Coronary artery (tissue), 2 donors: ENCODE measurements around the gene PIGU.

ENCODE experiments used
- DNase-seq: peaks from one replicate; pipeline ENCODE4 v3.0.0-alpha.2; 2017; ENCODE audit warnings: low spot score
- H3K27ac ChIP-seq, 2 donors: fragments of 200-600 bp; sonication (generic); one replicate each; pipeline ENCODE4 v1.5.1; 2016 to 2019
- H3K4me3 ChIP-seq: fragments of 200-600 bp; sonication (generic); 2 replicates; pipeline ENCODE4 v1.5.1; 2016; ENCODE audit warnings: mild to moderate bottlenecking, moderate library complexity
- TF ChIP-seq, protein P1 (sequence below): fragments of 200-600 bp; sonication (generic); IDR thresholded peaks from one replicate; pipeline ENCODE4 v1.5.1; 2019; ENCODE audit warnings: antibody characterized with exemption

Gene PIGU

DNA sequence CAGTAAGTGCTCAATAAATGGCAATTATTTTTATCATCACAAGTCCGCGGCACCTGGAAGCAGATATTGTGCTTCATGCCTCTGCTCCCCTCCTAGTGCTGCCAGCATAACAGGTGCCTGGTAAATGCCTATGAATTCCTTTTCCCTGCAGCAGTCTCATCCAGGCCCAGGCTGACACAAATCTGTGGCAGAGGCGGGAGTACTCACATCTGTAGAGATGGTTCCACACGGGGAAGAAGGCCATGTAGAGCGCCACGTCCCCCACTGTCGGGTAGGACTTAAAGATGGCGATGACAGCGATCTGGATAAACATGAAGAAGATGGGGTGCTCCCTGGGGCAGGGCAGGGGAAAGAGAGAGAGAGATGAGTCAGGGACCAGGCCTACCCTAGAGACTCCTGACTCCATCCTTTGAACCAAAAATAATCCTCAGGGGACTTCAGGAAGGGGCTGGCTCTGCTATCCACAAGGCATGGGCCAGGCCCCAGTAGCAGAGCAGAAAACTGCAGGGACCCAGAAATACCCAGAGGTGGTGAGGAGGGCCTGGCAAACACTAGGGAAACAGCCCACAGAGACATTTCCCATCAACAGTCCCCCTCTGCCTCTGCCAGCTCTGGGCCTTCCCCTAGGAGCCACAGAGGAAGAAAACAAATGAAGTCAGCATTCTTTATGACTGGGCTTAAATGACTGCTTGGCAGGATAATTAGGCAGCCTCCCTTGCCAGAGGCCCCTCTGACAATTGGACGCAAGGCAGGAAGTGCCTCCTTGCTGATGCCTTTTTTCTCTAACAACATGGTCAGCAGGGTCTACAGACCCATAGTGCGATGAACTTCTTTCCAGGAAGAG is 95.3 kb downstream of the PIGU start:
- no peak overlapping the region for H3K4me3 ChIP-seq
- TF ChIP-seq, protein P1, sequence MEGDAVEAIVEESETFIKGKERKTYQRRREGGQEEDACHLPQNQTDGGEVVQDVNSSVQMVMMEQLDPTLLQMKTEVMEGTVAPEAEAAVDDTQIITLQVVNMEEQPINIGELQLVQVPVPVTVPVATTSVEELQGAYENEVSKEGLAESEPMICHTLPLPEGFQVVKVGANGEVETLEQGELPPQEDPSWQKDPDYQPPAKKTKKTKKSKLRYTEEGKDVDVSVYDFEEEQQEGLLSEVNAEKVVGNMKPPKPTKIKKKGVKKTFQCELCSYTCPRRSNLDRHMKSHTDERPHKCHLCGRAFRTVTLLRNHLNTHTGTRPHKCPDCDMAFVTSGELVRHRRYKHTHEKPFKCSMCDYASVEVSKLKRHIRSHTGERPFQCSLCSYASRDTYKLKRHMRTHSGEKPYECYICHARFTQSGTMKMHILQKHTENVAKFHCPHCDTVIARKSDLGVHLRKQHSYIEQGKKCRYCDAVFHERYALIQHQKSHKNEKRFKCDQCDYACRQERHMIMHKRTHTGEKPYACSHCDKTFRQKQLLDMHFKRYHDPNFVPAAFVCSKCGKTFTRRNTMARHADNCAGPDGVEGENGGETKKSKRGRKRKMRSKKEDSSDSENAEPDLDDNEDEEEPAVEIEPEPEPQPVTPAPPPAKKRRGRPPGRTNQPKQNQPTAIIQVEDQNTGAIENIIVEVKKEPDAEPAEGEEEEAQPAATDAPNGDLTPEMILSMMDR = no peak
- peak overlapping the region; percentile 54 to 78 for H3K27ac ChIP-seq
- peak; percentile 71 for DNase-seq

DNA sequence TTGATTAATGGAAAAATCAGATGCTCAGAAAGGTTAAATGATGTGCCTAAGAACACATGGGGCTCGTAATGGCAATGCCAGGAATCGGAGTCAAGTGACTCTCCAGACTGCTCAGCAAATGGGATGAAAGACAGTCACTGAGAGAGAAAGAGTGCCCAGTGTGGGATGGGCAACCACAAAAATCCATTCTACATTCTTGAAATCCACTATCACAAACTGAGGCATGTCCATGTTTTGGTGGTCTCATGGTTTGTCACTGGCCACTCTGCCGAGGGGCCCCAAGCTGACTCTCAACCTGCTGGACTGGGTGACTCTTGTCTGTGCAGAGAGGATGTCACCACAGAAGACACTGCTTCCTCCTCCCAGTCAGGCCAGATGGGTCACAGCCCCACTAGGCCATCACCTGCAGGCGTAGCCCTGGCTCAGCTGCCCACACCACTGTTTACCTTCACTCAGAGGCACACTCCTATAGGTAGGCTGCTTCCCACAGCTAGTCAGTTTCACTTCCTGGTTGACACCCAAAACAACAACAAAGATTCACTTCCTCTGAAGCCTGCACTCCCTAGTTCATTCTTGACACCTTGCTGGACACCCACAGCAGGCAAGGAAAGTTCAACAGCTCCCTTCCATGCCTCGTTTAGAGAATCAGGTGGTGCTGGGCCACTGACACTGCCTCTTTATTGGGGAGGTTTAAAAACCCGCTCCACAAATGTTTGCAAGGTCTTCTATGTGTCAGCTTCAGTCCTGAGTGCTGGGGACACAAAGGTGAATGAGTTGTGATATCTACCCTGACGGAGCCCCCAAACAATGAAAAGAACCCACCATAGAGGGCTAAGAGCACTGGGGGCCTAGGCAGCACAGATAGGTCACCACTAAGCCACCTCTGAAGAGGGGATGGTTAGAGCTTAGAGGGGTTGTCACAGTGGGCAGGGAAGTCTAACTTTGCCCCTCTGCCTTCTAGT is 96.6 kb downstream of the PIGU start:
- TF ChIP-seq, protein P1 = no peak
- peak overlapping the region in 1 of 2 donors; percentile 39 for H3K27ac ChIP-seq
- peak; percentile 64 for DNase-seq
- H3K4me3 ChIP-seq = no peak overlapping the region

DNA sequence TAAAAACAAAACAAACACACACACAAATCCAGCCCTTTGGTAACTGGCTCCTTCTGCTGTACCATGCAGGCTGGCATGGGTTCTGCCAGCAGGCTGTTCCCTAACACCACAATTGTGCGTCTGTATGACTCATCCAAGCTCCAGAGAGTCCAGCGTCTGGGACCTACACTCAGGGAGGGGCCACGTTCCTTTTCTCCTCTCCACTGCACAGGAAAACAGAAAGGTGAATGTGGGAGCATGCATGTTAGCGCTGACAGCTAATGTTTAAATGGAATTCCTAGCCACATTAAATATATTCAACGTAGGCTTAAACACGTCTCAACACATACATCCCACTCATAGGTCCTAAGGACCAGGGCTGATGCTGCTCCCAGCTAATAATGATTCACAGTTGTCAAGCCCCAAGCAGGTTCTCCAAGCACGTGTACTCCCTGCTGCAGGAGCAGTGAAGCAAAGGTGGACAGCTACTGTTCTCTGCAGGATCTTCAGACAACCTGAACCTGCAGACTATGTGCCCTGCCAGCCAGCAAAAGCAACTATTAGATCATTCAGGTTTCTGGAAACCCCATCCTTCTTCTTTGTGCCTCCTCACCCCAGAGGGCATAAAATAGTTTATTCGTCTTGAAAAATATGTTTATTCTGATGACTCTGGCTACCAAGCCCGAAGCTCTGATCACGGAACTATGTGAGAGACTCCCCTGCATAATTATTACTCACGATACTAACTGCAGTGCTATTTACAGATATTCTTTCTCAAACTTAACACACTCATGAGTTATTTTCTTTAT is 97.5 kb downstream of the PIGU start:
- peak; percentile 74 for DNase-seq
- Histone ChIP-seq H3K27ac (peak overlapping the region in 1 of 2 donors; percentile 3), H3K4me3 (no peak overlapping the region)
- TF ChIP-seq, protein P1 = peak; percentile 45

DNA sequence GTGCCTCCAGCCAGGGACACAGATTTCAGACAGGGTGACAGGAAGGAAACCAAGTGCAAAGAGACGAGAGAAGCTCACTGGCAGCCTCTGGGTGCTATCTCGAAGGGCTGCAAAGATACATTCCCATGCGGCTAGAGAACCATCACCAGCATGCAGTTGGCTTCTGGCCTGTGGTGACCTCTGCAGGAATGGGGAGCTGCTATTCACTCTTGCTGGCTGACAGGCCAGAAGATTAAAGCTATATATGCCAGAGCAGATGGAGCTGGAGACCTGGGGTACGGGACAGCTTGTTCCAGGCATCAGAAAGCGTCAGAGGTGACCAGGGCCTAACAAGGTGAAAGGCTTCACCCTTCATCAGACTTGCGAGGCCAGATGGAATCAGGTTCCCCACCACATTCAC is 98.4 kb downstream of the PIGU start:
- peak; percentile 52 for DNase-seq
- H3K27ac ChIP-seq = peak overlapping the region in 1 of 2 donors; percentile 50

DNA sequence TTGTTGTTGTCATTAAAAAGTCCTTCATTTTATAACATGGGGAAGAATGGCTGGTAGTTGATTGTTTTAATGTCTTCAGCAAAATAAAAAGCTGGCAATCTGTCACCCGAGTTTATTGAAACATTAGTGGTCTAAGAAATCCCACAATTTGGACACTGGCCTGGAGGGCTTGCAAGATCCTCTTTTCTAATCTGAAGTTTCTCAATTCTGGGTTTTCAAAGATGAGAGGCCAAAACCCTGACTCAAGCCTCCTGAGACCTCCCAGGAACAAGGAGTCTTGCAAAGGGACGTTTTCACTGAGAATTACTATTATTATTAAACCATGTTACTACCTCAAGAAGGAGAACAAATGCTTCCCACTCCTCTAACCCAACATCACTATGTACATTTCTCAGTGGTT is 98.9 kb downstream of the PIGU start:
- TF ChIP-seq, protein P1 = no peak
- Histone ChIP-seq H3K4me3 (no peak overlapping the region), H3K27ac (peak overlapping the region in 1 of 2 donors; percentile 50)
- DNase-seq = peak; percentile 7

More for the DNA sequence above, 98.4 kb downstream of the PIGU start:
- H3K4me3 ChIP-seq = no peak overlapping the region
- TF ChIP-seq, protein P1 = no peak

DNA sequence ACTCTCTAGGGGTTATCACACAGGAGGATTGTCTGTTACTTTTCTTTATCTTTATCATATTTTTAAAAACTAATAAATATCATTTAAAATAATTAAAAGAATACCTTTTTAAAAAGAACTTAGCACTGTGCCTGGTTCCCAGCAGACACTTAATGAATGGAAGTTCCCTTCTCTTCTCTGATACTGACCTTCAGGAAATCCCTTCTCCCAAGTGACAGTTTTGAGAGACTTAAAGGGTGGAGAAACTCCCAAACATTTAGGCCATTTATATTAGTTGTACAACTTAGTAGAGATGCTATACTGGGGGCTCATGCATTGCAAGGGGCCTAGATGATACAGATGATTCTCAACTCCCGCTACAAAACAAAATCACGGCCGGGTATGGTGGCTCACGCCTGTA is 99.8 kb downstream of the PIGU start:
- Histone ChIP-seq H3K4me3 (no peak overlapping the region), H3K27ac (no peak overlapping the region)
- TF ChIP-seq, protein P1 = no peak
- DNase-seq = no peak
